Activated CD8-positive, alpha-beta memory T cell treated with anti-CD3 and anti-CD28 coated beads for 48 hours (primary cell): Measurements from ENCODE around the gene AGL.
"Not testable (repeated sequence)": the region's sequence is repeated elsewhere in the genome, so short reads cannot be mapped to it uniquely, and the experiment has no call there.

ENCODE experiments used
- DNase-seq, 3 experiments: peaks; one replicate each; pipeline ENCODE4 v3.0.0-alpha.2; 2020; ENCODE audit warnings: low read depth in 2 of 3, low spot score in 2 of 3

Gene AGL

GRCh38 chr1:99850459-99851291 lies 514 bp downstream of the AGL start:
- no peak for DNase-seq

DNA sequence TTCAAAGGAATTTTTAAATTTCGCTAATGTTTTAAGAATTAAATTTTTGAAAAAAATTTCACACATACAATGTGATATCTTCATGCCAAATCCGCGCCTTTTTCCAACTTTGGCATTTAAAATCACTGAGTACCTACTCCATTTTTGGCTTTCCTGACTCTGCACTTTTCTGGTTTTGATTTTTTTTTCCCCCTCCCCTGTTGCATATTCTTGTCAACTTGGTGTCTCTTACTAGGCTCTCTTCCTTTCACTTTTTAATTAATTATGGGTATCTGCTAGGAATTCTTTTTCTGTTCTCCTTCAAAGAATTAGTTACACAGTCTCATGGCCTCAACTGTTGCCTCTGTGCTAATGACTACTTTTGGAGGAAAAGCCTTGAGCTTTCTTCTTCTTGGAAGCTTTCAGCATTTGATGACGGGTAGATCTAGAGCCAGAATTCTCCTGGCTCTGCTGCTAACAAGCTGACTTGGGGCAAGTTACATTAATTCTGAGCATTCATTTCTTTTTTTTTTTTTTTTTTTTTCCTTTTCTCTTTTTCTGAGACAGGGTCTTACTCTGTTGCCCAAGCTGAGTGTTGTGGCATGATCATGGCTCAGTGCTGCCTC lies 1.8 kb downstream of the AGL start:
- DNase-seq: no peak

GRCh38 chr1:99852648-99853047 lies 2.5 kb downstream of the AGL start:
- DNase-seq: no peak

GRCh38 chr1:99855914-99856450 lies 5.8 kb downstream of the AGL start:
- DNase-seq: no peak

DNA sequence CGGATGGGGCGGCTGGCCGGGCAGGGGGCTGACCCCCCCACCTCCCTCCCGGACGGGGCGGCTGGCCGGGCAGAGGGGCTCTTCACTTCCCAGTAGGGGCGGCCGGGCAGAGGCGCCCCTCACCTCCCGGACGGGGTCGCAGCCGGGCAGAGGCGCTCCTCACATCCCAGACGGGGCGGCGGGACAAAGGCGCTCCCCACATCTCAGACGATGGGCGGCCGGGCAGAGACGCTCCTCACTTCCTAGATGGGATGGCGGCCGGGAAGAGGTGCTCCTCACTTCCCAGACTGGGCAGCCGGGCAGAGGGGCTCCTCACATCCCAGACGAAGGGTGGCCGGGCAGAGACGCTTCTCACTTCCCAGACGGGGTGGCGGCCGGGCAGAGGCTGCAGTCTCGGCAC lies 6.9 kb downstream of the AGL start:
- DNase-seq: not testable (repeated sequence)

- no peak for DNase-seq
Observed at GRCh38 chr1:99858286-99858685, 8.1 kb downstream of the AGL start.

- no peak for DNase-seq
Observed at GRCh38 chr1:99858881-99859280, 8.7 kb downstream of the AGL start.

- DNase-seq: no peak
Observed at GRCh38 chr1:99860703-99861102, 10.5 kb downstream of the AGL start.

DNA sequence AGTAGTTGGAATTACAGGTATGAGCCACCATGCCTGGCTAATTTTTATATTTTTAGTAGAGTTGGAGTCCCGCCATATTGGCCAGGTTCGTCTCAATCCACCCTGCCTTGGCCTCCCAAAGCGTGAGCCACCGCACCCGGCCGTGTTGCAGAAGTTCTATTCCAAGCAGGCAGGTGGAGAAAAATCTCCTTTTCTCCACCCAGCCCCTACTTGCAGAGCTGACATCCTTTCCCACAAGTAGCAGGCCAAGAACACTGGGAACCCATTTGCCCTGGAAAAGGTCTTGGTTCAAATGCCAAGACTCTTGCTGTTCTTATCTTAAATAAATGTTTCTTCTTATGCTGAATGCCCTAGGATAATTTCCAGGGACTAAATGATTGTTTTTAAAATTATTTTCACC lies 17.5 kb downstream of the AGL start:
- no peak for DNase-seq

GRCh38 chr1:99869304-99869703 lies 19.1 kb downstream of the AGL start:
- no peak for DNase-seq

GRCh38 chr1:99869723-99870122 lies 19.6 kb downstream of the AGL start:
- no peak for DNase-seq

GRCh38 chr1:99872063-99872462 lies 21.9 kb downstream of the AGL start:
- no peak for DNase-seq

GRCh38 chr1:99877568-99877967 lies 27.4 kb downstream of the AGL start:
- DNase-seq: no peak

DNA sequence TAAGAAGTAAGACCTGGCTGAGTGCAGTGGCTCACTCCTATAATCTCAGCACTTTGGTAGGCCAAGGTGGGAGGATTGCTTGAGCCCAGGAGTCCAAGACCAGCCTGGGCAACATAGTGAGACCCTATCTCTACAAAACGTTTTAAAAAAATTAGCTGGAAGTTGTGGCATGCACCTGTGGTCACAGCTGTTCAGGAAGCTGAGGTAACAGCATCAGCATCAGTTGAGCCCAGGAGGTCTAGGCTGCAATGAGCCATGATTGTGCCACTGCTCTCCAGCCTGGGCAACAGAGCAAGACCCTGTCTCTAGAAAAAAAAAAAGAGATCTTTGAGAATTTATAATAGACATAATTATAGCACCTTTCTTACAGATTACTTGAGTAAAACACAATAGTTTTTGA lies 36.0 kb downstream of the AGL start:
- DNase-seq: no peak

GRCh38 chr1:99886841-99887240 lies 36.7 kb downstream of the AGL start:
- DNase-seq: no peak

- DNase-seq: no peak
Observed at GRCh38 chr1:99887890-99888289, 37.7 kb downstream of the AGL start.

DNA sequence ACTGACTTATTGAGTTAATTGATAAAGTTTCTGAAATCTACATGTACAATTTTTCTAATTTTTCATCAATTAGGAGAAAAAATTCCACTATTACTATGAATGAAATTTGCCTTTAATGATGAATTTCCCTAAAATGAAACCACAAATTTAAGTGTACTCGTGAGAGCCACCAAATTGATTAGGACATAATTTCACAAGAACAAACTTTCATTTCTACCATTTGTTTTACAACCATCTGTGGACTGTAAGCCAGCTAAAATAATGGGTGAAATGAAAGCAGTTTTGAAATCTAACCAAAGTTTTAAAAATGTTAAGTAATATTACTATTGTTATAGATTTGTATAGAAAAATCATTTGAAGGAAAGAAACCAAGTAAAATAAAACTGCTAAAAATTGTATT lies 41.8 kb downstream of the AGL start:
- no peak for DNase-seq

DNA sequence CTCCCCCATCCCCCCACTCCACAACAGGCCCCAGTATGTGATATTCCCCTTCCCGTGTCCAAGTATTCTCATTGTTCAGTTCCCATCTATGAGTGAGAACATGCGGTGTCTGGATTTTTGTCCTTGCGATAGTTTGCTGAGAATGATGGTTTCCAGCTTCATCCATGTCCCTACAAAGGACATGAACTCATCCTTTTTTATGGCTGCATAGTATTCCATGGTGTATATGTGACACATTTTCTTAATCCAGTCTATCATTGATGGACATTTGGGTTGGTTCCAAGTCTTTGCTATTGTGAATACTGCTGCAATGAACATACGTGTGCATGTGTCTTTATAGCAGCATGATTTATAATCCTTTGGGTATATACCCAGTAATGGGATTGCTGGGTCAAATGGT lies 53.1 kb downstream of the AGL start:
- DNase-seq: not testable (repeated sequence)

GRCh38 chr1:99906535-99906934 lies 56.4 kb downstream of the AGL start:
- no peak for DNase-seq

DNA sequence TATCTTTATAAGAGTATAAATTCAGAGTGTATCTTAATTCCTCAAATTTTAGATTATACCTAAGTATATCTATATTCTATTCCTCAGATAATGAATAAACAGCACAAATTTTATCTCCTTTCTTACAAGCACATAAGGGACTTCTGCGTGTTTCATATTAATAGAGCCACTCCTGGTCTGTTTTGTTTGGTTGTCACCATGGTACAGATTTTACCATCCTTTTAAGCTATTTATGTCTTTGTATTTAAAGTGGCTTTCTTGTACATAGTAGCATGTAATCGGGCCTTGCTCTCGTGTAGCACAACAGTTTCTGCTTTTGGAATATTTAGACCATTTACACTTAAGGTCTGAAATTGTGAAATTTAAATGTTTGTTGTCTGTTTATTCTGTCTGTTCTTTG lies 67.1 kb downstream of the AGL start:
- no peak for DNase-seq

DNA sequence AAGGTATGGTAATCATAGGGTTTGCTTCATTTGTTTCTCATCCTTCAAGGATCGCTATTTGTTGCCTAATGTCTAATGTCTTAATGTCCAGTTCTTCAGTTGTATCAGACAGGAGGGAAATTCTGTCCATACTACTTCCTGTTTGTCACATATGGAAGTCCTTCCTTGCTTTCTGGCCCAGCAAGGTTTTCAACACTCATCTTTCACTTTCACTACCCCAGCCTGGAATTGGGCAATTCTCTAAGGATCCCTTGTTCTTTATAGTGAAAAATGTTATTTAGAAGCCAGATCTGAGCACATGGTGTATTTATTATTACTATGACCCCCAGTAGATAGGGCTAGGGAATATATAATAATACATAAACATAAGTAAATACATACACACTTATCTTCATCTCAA lies 69.1 kb downstream of the AGL start:
- DNase-seq: no peak

- no peak for DNase-seq
Observed at GRCh38 chr1:99934801-99935200, 84.6 kb downstream of the AGL start.

DNA sequence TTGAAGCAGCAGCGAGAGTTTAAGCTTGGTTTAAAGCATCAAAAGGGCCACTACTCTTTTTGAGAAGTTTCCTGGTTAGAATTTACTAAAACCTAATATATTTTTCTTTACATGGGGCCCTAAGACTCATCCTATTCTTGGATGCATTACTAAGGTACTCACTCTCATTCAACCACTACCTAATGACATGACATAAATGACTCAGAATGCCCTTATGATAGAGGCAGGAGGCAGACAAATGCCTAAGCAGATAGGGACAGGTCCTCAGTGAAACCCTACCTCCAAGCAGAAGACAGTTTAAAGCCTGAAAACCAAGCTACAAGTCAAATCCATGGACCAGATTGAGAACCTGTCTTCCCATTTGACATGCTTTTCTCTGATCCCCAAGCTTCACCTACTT lies 85.4 kb downstream of the AGL start:
- no peak for DNase-seq
